HepG2 (cell line): ENCODE measurements around the gene SALL4. TPM values are rescaled to one million over a fixed set of nuclear protein-coding genes. Genes with fewer than 3 reads are reported as not detected.

ENCODE experiments used
- CCDC6 ChIP-seq: sonication (generic); formaldehyde crosslinking; IDR thresholded peaks from 2 replicates; pipeline ENCODE4 v1.8.1; 2022; ENCODE audit warnings: mild to moderate bottlenecking, missing genetic modification reagents, moderate library complexity
- CERS6 ChIP-seq: sonication (generic); formaldehyde crosslinking; IDR thresholded peaks from 2 replicates; pipeline ENCODE4 v1.5.0; 2020; ENCODE audit warnings: missing genetic modification reagents
- CREBL2 ChIP-seq: sonication (generic); formaldehyde crosslinking; IDR thresholded peaks from 2 replicates; pipeline ENCODE4 v1.8.1; 2023; ENCODE audit warnings: missing genetic modification reagents, mild to moderate bottlenecking, borderline replicate concordance
- EEA1 ChIP-seq: sonication (generic); formaldehyde crosslinking; IDR thresholded peaks from 2 replicates; pipeline ENCODE4 v1.5.1; 2020; ENCODE audit warnings: mild to moderate bottlenecking, missing genetic modification reagents, borderline replicate concordance
- FOXK1 ChIP-seq: sonication (generic); formaldehyde crosslinking; IDR thresholded peaks from 2 replicates; pipeline ENCODE4 v1.4.0; 2020; ENCODE audit warnings: low read depth, missing genetic modification reagents, borderline replicate concordance
- HHEX ChIP-seq: IDR thresholded peaks from 2 replicates; pipeline ENCODE4 v1.6.1; 2016; ENCODE audit warnings: control low read depth
- LCORL ChIP-seq, 2 experiments: fragments of 450-650 bp in 1 of 2; sonication (generic) in 1 of 2; formaldehyde crosslinking in 1 of 2; IDR thresholded peaks; 2 replicates each; pipeline versions ENCODE4 v1.5.0 to v1.6.1; 2017 to 2020; ENCODE audit warnings: antibody characterized with exemption in 1 of 2, missing genetic modification reagents in 1 of 2
- MXI1 ChIP-seq: IDR thresholded peaks from 3 replicates; pipeline ENCODE4 v1.6.1; 2012; ENCODE audit warnings: low read depth, low read length, inconsistent platforms, borderline replicate concordance
- NFAT5 ChIP-seq: sonication (generic); formaldehyde crosslinking; IDR thresholded peaks from 2 replicates; pipeline ENCODE4 v1.4.0; 2020; ENCODE audit warnings: missing genetic modification reagents
- NFE2L1 ChIP-seq: sonication (generic); formaldehyde crosslinking; IDR thresholded peaks from 2 replicates; pipeline ENCODE4 v1.4.0; 2020; ENCODE audit warnings: missing genetic modification reagents, mild to moderate bottlenecking, borderline replicate concordance
- NFIC ChIP-seq: IDR thresholded peaks from 2 replicates; pipeline ENCODE4 v1.6.1; 2012; ENCODE audit warnings: mild to moderate bottlenecking, low read length, inconsistent platforms
- PCBP1 ChIP-seq: fragments of 200-400 bp; formaldehyde crosslinking; IDR thresholded peaks from 2 replicates; pipeline ENCODE4 v1.6.1; 2017; ENCODE audit warnings: mild to moderate bottlenecking, low read depth, low read length, borderline replicate concordance
- SIX1 ChIP-seq: sonication (generic); formaldehyde crosslinking; IDR thresholded peaks from 2 replicates; pipeline ENCODE4 v1.4.0; 2020; ENCODE audit warnings: missing genetic modification reagents, borderline replicate concordance
- TGIF2 ChIP-seq: IDR thresholded peaks from 2 replicates; pipeline ENCODE4 v1.6.1; 2016; ENCODE audit warnings: control low read depth, missing compliant biosample characterization
- THYN1 ChIP-seq: sonication (generic); formaldehyde crosslinking; IDR thresholded peaks from 2 replicates; pipeline ENCODE4 v1.8.1; 2023; ENCODE audit warnings: low read depth, mild to moderate bottlenecking, moderate library complexity, missing genetic modification reagents, borderline replicate concordance
- TRIM24 ChIP-seq: sonication (generic); formaldehyde crosslinking; IDR thresholded peaks from 2 replicates; pipeline ENCODE4 v1.8.0; 2022; ENCODE audit warnings: mild to moderate bottlenecking, missing genetic modification reagents
- ZBTB1 ChIP-seq: sonication (generic); formaldehyde crosslinking; IDR thresholded peaks from 2 replicates; pipeline ENCODE4 v1.4.0; 2020; ENCODE audit warnings: missing genetic modification reagents, borderline replicate concordance
- ZC3H4 ChIP-seq: sonication (generic); formaldehyde crosslinking; IDR thresholded peaks from 2 replicates; pipeline ENCODE4 v1.4.0; 2020; ENCODE audit warnings: missing genetic modification reagents, borderline replicate concordance
- ZFP37 ChIP-seq: sonication (generic); formaldehyde crosslinking; IDR thresholded peaks from 2 replicates; pipeline ENCODE4 v1.4.0; 2020; ENCODE audit warnings: missing genetic modification reagents, borderline replicate concordance
- ZNF124 ChIP-seq: sonication (generic); formaldehyde crosslinking; IDR thresholded peaks from 2 replicates; pipeline ENCODE4 v1.4.0; 2020; ENCODE audit warnings: missing genetic modification reagents
- ZNF207 ChIP-seq: fragments of 450-650 bp; IDR thresholded peaks from 2 replicates; pipeline ENCODE4 v1.6.1; 2016; ENCODE audit warnings: antibody characterized with exemption, borderline replicate concordance
- ZNF367 ChIP-seq: sonication (generic); formaldehyde crosslinking; IDR thresholded peaks from 2 replicates; pipeline ENCODE4 v1.4.0; 2020; ENCODE audit warnings: missing genetic modification reagents, borderline replicate concordance
- polyA plus RNA-seq, 8 experiments: library from polyadenylated mRNA; depleted of rRNA in 3 of 8; stranded (reverse) in 7 of 8; unstranded in 1 of 8; fragments of >200 nt; fragmentation: Illumina TruSeq in 4 of 8; extraction: Trizol in 4 of 8; gene quantifications; 2 replicates each; pipeline versions ENCODE4 v1.2.1 to v1.2.3, GENCODE V29; 2011 to 2016; ENCODE audit warnings: low read depth in 4 of 8, missing spikeins in 1 of 8, mixed read lengths in 1 of 8; ENCODE audit not compliant: insufficient read depth in 1 of 8
- total RNA-seq, 5 experiments: library from RNA; depleted of rRNA; stranded (reverse); fragments of >200 nt; fragmentation: Illumina TruSeq; extraction: Trizol; gene quantifications; 2 replicates each; pipeline ENCODE4 v1.2.3, GENCODE V29; 2016; ENCODE audit warnings: low read depth in 1 of 5
- TF ChIP-seq, protein P1 (sequence below): sonication (generic); formaldehyde crosslinking; IDR thresholded peaks from 2 replicates; pipeline ENCODE4 v1.8.0; 2022; ENCODE audit warnings: missing genetic modification reagents, mild to moderate bottlenecking, borderline replicate concordance

SALL4 gene
- total and polyA plus RNA-seq, 2 of the 13 experiments (the other 11 are each of a cell fraction or from before 2014, with no cell fraction given) = 0.33 to 1.8 TPM

- TF ChIP-seq CERS6 (CRISPR knock-in tag) (no peak), CREBL2 (CRISPR knock-in tag) (no peak), ZNF367 (CRISPR knock-in tag) (no peak; the same call in 1 of the 2 replicates), PCBP1 (no peak), ZC3H4 (CRISPR knock-in tag) (no peak), LCORL (IDR thresholded peaks at IDR 0.05) (no peak), LCORL (CRISPR knock-in tag; IDR thresholded peaks at IDR 0.05) (no peak; the same call in 1 of the 2 replicates), HHEX (CRISPR knock-in tag) (no peak), MXI1 (no peak), FOXK1 (CRISPR knock-in tag) (no peak), EEA1 (CRISPR knock-in tag) (no peak), TRIM24 (CRISPR knock-in tag) (no peak), NFE2L1 (CRISPR knock-in tag) (no peak), ZFP37 (CRISPR knock-in tag) (no peak), ZNF207 (no peak), ZNF124 (CRISPR knock-in tag) (no peak), TGIF2 (no peak), THYN1 (no peak), ZBTB1 (no peak), CCDC6 (CRISPR knock-in tag) (no peak), SIX1 (no peak), NFIC (no peak), NFAT5 (CRISPR knock-in tag) (no peak)
- TF ChIP-seq, protein P1, sequence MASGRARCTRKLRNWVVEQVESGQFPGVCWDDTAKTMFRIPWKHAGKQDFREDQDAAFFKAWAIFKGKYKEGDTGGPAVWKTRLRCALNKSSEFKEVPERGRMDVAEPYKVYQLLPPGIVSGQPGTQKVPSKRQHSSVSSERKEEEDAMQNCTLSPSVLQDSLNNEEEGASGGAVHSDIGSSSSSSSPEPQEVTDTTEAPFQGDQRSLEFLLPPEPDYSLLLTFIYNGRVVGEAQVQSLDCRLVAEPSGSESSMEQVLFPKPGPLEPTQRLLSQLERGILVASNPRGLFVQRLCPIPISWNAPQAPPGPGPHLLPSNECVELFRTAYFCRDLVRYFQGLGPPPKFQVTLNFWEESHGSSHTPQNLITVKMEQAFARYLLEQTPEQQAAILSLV = no peak
Observed at GRCh38 chr20:51801122-51801822, 1.0 kb downstream of the SALL4 start (continued).
